Measurements from ENCODE around the gene YLPM1.

- no peak for TF ChIP-seq EZH2 (IDR thresholded peaks at IDR 0.05; ENCODE audit: borderline replicate concordance, insufficient read depth, low read depth, low read length, poor library complexity, severe bottlenecking)
- no peak for TF ChIP-seq CTCF (IDR thresholded peaks at IDR 0.05)
Observed at GRCh38 chr14:74800780-74801179, 37.7 kb downstream of the YLPM1 start.

Data from B cell (primary cell).